ENCODE measurements around the gene FOXP2.
"Not testable (repeated sequence)": the region's sequence is repeated elsewhere in the genome, so short reads cannot be mapped to it uniquely, and the experiment has no call there.

The FOXP2 gene

DNA sequence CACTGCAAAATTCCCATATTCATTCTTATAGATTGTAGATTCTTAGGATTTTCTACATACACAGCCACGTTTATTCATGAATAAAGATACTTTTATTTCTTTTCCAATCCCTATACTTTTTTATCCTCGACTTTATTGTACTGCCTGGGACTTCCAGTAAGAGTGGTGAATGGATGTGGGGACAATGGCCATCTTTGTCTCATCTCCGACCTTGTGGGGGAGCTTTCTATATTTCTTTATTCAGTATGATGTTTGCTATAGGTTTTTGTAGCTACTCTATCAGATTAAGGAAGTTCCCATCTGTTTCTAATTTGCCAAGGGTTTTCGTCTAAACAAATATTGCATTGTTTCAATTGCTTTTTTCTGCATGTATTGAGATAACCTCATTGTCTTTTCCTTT lies 184.3 kb downstream of the FOXP2 start:
- DNase-seq, result no peak

GRCh38 chr7:114606100-114606499 lies 191.5 kb downstream of the FOXP2 start:
- DNase-seq, result no peak

GRCh38 chr7:114608822-114609221 lies 194.2 kb downstream of the FOXP2 start:
- not testable (repeated sequence) for DNase-seq

DNA sequence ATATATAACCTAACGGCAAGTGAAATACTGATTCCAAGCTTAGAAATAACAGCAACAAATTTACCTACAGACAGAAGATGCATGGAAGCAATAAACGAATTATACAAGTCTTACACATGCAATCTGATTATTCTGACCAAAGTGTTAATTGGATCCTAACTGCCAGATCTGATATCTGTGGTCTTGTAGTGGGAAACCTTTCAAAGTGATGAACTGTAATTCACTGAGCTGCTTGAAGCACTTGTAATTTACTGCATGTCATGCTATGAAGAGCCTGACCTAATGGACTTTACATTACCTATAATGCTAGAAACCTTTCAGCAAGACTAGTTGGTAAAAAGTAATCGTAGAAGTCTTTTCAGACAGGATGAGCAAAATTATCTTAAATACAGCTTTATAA lies 205.6 kb downstream of the FOXP2 start:
- no peak for DNase-seq

GRCh38 chr7:114622221-114622620 lies 207.6 kb downstream of the FOXP2 start:
- DNase-seq, result no peak

GRCh38 chr7:114623146-114623545 lies 208.5 kb downstream of the FOXP2 start:
- DNase-seq, result no peak

GRCh38 chr7:114627231-114627630 lies 212.6 kb downstream of the FOXP2 start:
- no peak for DNase-seq

DNA sequence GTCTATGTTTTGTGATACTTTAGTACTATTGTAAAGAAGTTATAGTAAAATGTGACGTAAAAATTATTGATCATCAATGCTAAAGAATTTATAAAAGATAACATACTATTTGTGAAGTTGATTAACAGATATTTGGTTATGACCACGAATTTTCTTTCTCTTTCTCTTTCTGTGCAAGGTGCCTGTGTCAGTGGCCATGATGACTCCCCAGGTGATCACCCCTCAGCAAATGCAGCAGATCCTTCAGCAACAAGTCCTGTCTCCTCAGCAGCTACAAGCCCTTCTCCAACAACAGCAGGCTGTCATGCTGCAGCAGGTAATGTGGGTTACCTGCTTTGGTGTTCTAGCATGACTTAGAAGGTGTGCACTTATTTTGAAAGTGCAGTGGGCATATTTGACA lies 213.7 kb downstream of the FOXP2 start:
- DNase-seq, result no peak

- no peak for DNase-seq
Measured at GRCh38 chr7:114629762-114630161, 215.1 kb downstream of the FOXP2 start.

GRCh38 chr7:114630201-114630990 lies 215.8 kb downstream of the FOXP2 start:
- no peak for DNase-seq

DNA sequence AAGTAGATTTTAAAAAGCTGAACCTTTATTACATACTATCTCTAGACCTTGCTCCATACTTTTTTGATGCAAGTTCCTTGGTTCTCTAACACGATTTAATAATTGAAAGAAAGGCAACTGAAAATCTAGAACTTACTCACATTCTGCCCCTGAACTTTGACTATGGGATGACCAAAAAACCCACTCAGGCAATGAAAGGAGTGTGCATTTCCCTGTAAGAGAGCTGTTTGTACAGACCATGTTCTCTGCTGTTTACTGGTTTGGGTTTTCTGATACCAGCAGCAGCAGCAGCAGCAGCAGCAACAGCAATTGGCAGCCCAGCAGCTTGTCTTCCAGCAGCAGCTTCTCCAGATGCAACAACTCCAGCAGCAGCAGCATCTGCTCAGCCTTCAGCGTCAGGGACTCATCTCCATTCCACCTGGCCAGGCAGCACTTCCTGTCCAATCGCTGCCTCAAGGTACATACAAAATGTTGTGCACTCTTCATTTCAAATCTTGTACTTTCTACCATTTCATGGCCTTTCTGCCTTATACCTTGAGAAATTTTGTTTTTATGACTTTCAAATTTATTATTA lies 216.7 kb downstream of the FOXP2 start:
- no peak for DNase-seq

GRCh38 chr7:114639451-114639850 lies 224.8 kb downstream of the FOXP2 start:
- no peak for DNase-seq

DNA sequence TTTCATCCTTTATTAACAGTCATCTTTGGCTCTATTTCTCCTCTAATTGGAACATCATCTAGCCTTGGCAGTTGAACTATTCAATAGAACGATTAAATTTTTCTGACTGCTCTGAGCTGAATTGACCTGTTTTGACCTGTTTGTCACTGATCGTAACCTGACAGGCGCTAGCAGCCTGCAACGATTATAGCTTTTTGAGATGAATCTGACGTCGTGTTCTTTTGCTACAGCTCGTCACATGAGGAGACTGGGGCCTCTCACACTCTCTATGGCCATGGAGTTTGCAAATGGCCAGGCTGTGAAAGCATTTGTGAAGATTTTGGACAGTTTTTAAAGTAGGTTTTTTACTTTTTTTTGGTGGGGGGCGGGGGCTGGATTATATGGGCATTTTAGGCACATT lies 229.8 kb downstream of the FOXP2 start:
- no peak for DNase-seq

GRCh38 chr7:114645451-114645850 lies 230.8 kb downstream of the FOXP2 start:
- no peak for DNase-seq

DNA sequence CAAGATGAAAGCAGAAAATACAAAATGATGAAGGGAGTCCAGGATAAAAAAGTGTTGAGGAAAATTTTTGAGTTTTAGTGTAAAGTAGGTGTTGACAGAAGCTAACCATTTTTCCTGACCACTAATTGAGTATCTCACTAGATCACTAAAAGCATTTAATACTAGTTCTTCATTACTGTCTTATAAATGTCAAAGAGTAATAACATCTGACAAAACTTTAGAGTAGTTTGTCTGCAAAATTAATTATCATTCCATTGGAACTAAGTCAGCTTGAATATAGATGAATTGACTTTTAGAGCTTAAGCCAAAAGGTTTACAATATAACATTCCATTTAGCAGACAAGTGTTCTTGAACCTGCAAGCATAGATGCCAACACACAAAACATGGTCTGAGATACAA lies 232.9 kb downstream of the FOXP2 start:
- DNase-seq, result no peak

DNA sequence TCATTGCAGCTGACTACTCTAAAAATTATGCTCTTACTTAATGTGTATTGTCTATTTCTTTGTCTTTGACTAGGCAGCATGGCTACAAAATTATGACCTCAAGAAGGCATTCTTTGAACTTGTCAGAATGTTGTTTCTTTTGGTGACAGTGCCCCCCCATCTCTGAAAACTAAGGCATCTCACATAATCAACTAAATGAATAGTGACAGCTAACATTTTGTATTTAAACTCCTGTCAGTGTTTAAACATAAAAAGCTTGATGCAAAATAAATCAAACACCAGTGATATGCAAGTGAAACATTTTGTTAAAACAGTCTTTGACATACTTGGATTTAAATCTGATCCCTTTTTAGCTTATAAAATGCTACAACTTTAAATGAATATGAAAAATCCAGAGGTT lies 233.5 kb downstream of the FOXP2 start:
- no peak for DNase-seq

DNA sequence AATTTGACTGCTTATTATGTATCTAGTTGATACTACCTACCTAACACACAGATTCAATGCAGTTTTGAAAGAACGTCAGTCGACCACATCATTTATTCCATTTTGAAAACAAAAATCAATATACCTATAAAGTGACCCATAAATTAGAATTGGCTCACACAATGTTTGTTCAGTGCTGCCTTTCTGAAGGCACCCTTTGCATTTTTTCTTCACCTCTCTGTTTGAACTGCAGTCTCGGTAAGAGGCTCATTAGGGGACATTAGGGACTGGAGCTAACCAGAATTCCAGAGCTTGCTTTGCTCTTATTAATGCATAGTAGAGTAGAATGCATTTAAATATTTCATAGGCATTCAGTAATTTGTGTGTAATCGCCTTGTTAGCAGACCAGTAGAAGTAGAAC lies 234.1 kb downstream of the FOXP2 start:
- DNase-seq, result no peak

DNA sequence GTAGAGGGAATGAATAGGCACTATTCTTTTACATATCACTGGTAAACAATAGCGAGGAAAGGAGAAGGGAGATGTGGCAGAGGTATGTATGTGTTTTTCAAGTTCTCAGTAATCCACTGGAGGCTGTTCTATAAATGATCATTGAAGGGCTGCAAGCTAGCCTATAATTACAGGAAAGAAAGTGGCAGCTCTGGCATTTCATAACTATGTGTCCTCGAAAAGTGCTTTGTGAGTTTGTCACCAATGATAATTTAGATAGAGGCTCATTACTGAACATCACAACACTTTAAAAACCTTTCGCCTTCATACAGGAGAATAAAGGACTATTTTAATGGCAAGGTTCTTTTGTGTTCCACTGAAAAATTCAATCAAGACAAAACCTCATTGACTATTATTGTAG lies 235.1 kb downstream of the FOXP2 start:
- DNase-seq, result no peak

DNA sequence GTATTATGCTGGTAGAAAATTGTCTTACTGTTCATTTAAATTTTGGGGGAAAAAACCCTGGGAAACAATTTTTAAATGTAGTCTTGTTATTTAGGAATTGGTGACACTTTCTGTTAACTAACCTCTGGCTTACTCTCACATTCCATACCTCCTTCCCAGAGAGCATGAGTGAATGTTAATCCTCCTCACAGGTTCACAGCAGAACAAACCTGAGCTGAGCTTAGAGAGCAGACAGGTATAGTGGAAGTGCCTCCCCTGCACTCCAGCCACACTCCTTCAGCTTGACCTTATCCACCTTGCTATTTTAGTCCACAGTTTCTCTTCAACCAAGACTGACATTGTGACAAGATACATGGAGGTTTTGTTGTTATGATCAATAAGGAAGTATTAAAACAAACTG lies 235.9 kb downstream of the FOXP2 start:
- DNase-seq, result no peak

- no peak for DNase-seq
Measured at GRCh38 chr7:114652041-114652440, 237.4 kb downstream of the FOXP2 start.

GRCh38 chr7:114653364-114654088 lies 238.9 kb downstream of the FOXP2 start:
- DNase-seq, result no peak

DNA sequence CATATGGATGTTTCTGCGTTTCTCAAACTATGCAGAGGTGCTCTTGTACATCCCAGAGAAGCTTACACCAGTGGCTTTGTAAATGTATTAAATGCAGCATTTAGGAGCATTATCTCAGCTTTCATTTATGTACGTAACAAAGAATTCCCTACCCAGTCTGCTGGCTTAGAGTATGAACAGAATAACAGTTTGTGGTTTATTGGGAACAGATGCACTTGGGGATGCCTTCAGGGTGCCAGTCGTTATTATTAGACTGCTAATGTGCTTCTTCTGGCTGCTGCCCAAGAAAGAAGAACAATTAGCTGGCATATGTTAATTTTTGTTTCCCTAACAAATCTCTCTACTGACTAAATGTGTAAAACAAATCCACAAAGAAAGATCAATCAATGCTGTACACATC lies 241.9 kb downstream of the FOXP2 start:
- DNase-seq, result no peak

DNA sequence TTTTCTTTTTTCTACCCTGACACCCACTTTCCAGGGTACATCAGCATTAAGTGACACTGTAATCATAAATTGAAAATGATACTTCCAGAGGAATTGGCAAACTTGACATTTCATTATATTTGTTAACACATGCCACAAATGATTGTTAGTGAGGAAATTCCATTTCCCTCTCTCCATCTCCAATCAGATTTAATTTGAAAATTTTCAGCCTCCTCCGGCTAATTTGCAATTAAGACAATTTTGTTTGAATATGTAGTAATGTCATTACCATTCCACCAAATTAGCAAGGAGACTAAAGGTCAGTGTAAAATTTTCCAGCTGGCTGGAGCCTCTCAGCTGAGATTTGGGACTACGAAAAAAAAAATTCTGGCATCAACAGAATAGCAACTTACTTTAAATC lies 242.7 kb downstream of the FOXP2 start:
- no peak for DNase-seq

DNA sequence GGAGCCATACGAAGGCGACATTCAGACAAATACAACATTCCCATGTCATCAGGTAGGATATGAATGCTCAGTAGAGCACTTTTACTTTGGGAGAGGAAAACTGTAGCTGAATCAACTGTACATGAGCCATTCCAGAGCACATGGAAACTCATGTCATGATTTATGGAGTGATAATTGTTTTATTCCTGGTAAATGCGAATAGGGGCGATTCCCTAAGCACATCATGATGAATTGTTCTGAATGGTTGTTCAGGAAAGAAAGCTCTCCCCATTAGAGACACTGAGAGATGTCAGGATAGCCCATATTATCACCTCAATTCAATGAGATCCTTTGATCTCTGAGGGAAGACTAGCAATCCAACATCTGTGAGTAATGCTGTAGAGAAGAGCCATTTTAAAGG lies 243.6 kb downstream of the FOXP2 start:
- no peak for DNase-seq

All from OCI-M1 (cell line).